GM23248 (cell line): Measurements from ENCODE around the gene TUBA1C. TPM values are rescaled to one million over a fixed set of nuclear protein-coding genes. Genes with fewer than 3 reads are reported as not detected.
"Not testable (repeated sequence)": the region's sequence is repeated elsewhere in the genome, so short reads cannot be mapped to it uniquely, and the experiment has no call there.

Experiments
- DNase-seq: peaks from one replicate; pipeline ENCODE4 v3.0.0-alpha.2; 2015
- H2AFZ ChIP-seq: fragments of 200-600 bp; sonication (generic); 2 replicates; pipeline ENCODE4 v1.6.1; 2016; ENCODE audit warnings: antibody characterized with exemption
- H3F3A ChIP-seq: fragments of 200-600 bp; sonication (generic); 2 replicates; pipeline ENCODE4 v1.6.1; 2016; ENCODE audit warnings: mild to moderate bottlenecking, antibody characterized with exemption, mixed run types; ENCODE audit not compliant: insufficient read depth
- H3K27ac ChIP-seq: fragments of 200-600 bp; sonication (generic); 2 replicates; pipeline ENCODE4 v1.5.1; 2016; ENCODE audit warnings: mild to moderate bottlenecking
- H3K27me3 ChIP-seq: fragments of 200-600 bp; sonication (generic); replicated peaks from 2 replicates; pipeline ENCODE4 v1.6.1; 2016; ENCODE audit warnings: mild to moderate bottlenecking; ENCODE audit not compliant: insufficient read depth
- H3K36me3 ChIP-seq: fragments of 200-600 bp; sonication (generic); 2 replicates; pipeline ENCODE4 v1.6.1; 2016; ENCODE audit warnings: low read depth, mild to moderate bottlenecking
- H3K4me1 ChIP-seq: fragments of 200-600 bp; sonication (generic); 2 replicates; pipeline ENCODE4 v1.6.1; 2016; ENCODE audit warnings: mild to moderate bottlenecking; ENCODE audit not compliant: insufficient read depth
- H3K4me2 ChIP-seq: fragments of 200-600 bp; sonication (generic); one replicate; pipeline ENCODE4 v1.6.1; 2016; ENCODE audit warnings: mild to moderate bottlenecking; ENCODE audit not compliant: unreplicated experiment
- H3K4me3 ChIP-seq: fragments of 200-600 bp; sonication (generic); 2 replicates; pipeline ENCODE4 v1.5.1; 2016; ENCODE audit warnings: mild to moderate bottlenecking
- H3K79me2 ChIP-seq: fragments of 200-600 bp; sonication (generic); 2 replicates; pipeline ENCODE4 v1.6.1; 2016; ENCODE audit warnings: mild to moderate bottlenecking; ENCODE audit not compliant: insufficient read depth
- H3K9ac ChIP-seq: fragments of 200-600 bp; sonication (generic); 2 replicates; pipeline ENCODE4 v1.6.1; 2016; ENCODE audit warnings: mild to moderate bottlenecking
- H3K9me2 ChIP-seq: fragments of 200-600 bp; sonication (generic); 2 replicates; pipeline ENCODE4 v1.6.1; 2016; ENCODE audit warnings: mixed run types, mild to moderate bottlenecking, moderate library complexity; ENCODE audit not compliant: insufficient read depth
- H3K9me3 ChIP-seq: fragments of 200-600 bp; sonication (generic); one replicate; pipeline ENCODE4 v1.6.1; 2017; ENCODE audit warnings: low read depth
- H4K20me1 ChIP-seq: fragments of 200-600 bp; sonication (generic); 2 replicates; pipeline ENCODE4 v1.6.0; 2016; ENCODE audit not compliant: insufficient read depth
- EZH2 ChIP-seq: fragments of 200-600 bp; sonication (generic); IDR thresholded peaks from 2 replicates; pipeline ENCODE4 v1.6.1; 2018; ENCODE audit warnings: antibody characterized with exemption, mild to moderate bottlenecking; ENCODE audit not compliant: insufficient read depth, poor library complexity, severe bottlenecking
- EZH2phosphoT487 ChIP-seq: fragments of 200-600 bp; sonication (generic); IDR thresholded peaks from 2 replicates; pipeline ENCODE4 v1.6.1; 2018; ENCODE audit warnings: antibody characterized with exemption, moderate library complexity, mild to moderate bottlenecking, low read depth; ENCODE audit not compliant: insufficient read depth
- WGBS, 2 experiments: methylation state at CpG; one replicate each; pipeline ENCODE4 v1.1.6; 2015 to 2017; ENCODE audit warnings: low lambda C conversion rate in 2 of 2, low coverage in 1 of 2; ENCODE audit errors: missing lambda C conversion rate in 2 of 2; 5-methylcytosine and 5-hydroxymethylcytosine counted together
- in situ Hi-C: fragments of 300-500 bp; cut with MboI; formaldehyde crosslinking; loops from 2 replicates; pipeline ENCODE4 v1.15.0; 2020
- polyA plus RNA-seq: library from polyadenylated mRNA; unstranded; fragments of >200 nt; fragmentation: Nextera tagmentation; extraction: Ambion mirVana; gene quantifications from 2 replicates; pipeline ENCODE4 v1.2.1, GENCODE V29; 2016
- total RNA-seq: library from RNA; depleted of rRNA; stranded (reverse); fragments of >200 nt; shearing (Covaris generic); gene quantifications from 2 replicates; pipeline ENCODE4 v1.2.3, GENCODE V29; 2014

TUBA1C gene
- total and polyA plus RNA-seq, 2 experiments from 2014 or later = 301 to 473 TPM

DNA sequence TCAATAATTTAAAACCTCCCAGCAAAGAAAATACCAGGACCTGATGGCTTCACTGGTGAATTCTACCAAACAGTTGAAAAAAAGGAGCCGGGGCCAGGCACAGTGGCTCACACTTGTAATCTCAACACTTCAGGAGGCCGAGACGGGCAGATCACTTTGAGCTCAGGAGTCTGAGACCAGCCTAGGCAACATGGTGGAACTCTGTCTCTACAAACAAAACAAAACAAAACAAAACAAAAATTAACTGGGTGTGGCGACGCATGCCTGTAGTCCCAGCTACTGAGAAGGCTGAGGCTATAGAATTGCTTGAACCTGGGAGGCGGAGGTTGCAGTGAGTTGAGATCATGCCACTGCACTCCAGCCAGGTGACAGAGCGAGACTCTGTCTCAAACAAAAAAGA is 44.5 kb downstream of the TUBA1C start:
- TF ChIP-seq EZH2 = no peak
- no peak for TF ChIP-seq EZH2phosphoT487
- Histone ChIP-seq H3K36me3 (no peaks in the 10 kb centered on the region), H3K4me2 (no peak overlapping the region), H3K9me3 (no peaks in the 10 kb centered on the region), H3K9ac (no peak overlapping the region), H3K79me2 (no peaks in the 10 kb centered on the region), H3K9me2 (no peaks in the 10 kb centered on the region), H3K27ac (no peak overlapping the region), H3K27me3 (peaks cover 33% of the 10 kb centered on the region), H3F3A (no peaks in the 10 kb centered on the region), H3K4me3 (no peak overlapping the region), H2AFZ (no peak overlapping the region), H3K4me1 (no peaks in the 10 kb centered on the region), H4K20me1 (no peaks in the 10 kb centered on the region)
- WGBS, 2 experiments = 74 to 76% methylated on average over 7 of the region's 7 CpGs
- no peak for DNase-seq
- in situ Hi-C loops = no loop called here

DNA sequence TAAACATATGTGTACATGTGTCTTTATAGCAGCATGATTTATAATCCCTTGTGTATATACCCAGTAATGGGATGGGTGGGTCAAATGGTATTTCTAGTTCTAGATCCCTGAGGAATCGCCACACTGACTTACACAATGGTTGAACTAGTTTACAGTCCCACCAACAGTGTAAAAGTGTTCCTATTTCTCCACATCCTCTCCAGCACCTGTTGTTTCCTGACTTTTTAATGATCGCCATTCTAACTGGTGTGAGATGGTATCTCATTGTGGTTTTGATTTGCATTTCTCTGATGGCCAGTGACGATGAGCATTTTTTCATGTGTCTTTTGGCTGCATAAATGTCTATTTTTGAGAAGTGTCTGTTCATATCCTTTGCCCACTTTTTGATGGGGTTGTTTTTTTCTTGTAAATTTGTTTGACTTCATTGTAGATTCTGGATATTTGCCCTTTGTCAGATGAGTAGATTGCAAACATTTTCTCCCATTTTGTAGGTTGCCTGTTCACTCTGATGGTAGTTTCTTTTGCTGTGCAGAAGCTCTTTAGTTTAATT is 45.6 kb downstream of the TUBA1C start:
- DNase-seq, in situ Hi-C loops, H4K20me1 ChIP-seq, H3K36me3 ChIP-seq, H3K4me1 ChIP-seq, H3K9me2 ChIP-seq, H3K4me2 ChIP-seq, H3K27ac ChIP-seq, H3K4me3 ChIP-seq, H3K79me2 ChIP-seq, H3F3A ChIP-seq, H3K9me3 ChIP-seq, H2AFZ ChIP-seq, H3K9ac ChIP-seq: not testable (repeated sequence)
- WGBS, 2 experiments = 48 to 63% methylated on average over 3 of the region's 3 CpGs
- H3K27me3 ChIP-seq = peaks cover 30% of the 10 kb centered on the region

DNA sequence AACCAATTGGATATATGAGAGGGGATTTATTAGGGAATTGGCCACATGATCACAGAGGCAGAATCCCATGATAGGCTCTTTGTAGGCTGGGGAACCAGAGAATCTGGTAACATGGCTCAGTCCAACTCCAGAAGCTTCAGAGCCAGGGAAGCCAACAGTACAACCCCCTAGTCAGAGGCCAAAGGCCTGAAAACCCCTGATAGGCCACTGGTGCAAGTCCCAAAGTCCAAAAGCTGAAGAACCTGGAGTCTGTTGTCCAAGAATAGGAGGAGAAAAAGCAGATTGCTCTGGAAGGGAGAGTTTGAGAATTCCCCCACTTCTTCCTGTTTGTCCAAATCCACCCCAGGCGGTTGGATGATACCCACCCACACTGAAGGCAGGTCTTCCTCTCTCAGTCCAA is 49.9 kb downstream of the TUBA1C start:
- Histone ChIP-seq H4K20me1 (no peaks in the 10 kb centered on the region), H3K4me3 (no peak overlapping the region), H3K4me2 (no peak overlapping the region), H3F3A (no peaks in the 10 kb centered on the region), H3K4me1 (no peaks in the 10 kb centered on the region), H3K79me2 (no peaks in the 10 kb centered on the region), H3K36me3 (no peaks in the 10 kb centered on the region), H3K27ac (no peak overlapping the region), H2AFZ (no peak overlapping the region), H3K27me3 (no peaks in the 10 kb centered on the region), H3K9me3 (no peaks in the 10 kb centered on the region), H3K9ac (no peak overlapping the region), H3K9me2 (no peaks in the 10 kb centered on the region)
- 57 to 60% methylated on average over 1 of the region's 1 CpG for WGBS, 2 experiments
- in situ Hi-C loops = no loop called here
- TF ChIP-seq EZH2phosphoT487 (no peak), EZH2 (no peak)
- no peak for DNase-seq

DNA sequence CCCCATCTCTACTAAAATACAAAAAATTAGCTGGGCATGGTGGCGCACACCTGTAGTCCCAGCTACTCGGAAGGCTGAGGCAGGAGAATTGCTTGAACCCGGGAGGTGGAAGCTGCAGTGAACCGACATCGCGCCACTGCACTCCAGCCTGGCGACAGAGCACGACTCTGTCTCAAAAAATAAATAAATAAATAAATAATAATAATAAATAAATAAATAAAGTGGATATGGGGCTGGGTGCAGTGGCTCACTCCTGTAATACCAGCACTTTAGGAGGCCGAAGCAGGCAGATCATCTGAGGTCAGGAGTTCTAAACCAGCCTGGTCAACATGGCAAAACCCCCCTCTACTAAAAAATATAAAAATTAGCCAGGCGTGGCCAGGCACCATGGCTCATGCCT is 52.2 kb downstream of the TUBA1C start:
- H3K4me2 ChIP-seq, DNase-seq, H3K27ac ChIP-seq, H3K4me1 ChIP-seq, H3K9me2 ChIP-seq, H3K27me3 ChIP-seq, in situ Hi-C loops, H3K9ac ChIP-seq, H2AFZ ChIP-seq, H3K9me3 ChIP-seq, H4K20me1 ChIP-seq, H3K36me3 ChIP-seq, H3F3A ChIP-seq, H3K79me2 ChIP-seq, H3K4me3 ChIP-seq: not testable (repeated sequence)
- 88 to 90% methylated on average over 10 of the region's 10 CpGs for WGBS, 2 experiments

DNA sequence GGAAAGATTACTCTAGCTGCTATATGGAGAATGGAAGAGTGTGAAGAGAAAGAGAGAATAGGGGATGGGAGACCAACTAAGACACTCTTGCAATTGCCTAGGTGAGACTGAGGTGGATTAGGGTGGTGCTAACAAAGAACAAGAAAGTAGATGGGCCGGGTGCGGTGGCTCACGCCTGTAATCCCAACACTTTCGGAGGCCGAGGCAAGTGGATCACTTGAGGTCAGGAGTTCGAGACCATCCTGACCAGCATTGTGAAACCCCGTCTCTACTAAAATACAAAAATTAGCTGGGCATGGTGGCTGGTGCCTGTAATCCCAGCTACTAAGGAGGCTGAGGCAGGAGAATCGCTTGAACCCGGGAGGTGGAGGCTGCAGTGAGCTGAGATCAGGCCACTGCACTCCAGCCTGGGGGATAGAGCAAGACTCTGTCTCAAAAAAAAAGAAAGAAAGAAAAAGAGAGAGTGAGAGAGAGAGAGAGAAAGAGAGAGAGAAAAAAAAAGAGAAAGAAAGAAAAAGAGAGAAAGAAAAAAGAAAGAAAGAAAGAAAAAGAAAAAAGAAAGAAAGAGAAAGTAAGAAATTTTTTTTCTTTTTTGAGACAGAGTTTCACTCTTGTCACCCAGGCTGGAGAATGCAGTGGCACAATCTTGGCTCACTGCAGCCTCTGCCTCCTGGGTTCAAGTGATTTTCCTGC is 55.7 kb downstream of the TUBA1C start:
- H3K79me2 ChIP-seq, H3K27ac ChIP-seq, H3K27me3 ChIP-seq, H3F3A ChIP-seq, H3K4me3 ChIP-seq, H3K36me3 ChIP-seq, H3K4me2 ChIP-seq, H3K9me3 ChIP-seq, H3K9me2 ChIP-seq, H3K4me1 ChIP-seq, in situ Hi-C loops, H2AFZ ChIP-seq, DNase-seq, H4K20me1 ChIP-seq, H3K9ac ChIP-seq: not testable (repeated sequence)
- WGBS, 2 experiments = 91 to 98% methylated on average over 9 of the region's 9 CpGs
